GM23338 (cell line): ENCODE measurements around the gene UBE2J1.

Experiments
- CREB1 ChIP-seq: fragments of 250-450 bp; sonication (Bioruptor Pico); IDR thresholded peaks from 2 replicates; pipeline ENCODE4 v1.5.0; 2020; ENCODE audit warnings: low read depth, mild to moderate bottlenecking, moderate library complexity
- CTCF ChIP-seq, 2 experiments: fragments of 200-600 bp in 1 of 2; sonication (generic) in 1 of 2; conservative IDR thresholded peaks; 2 replicates each; pipeline versions ENCODE4 v1.5.1 to v1.6.1; 2016 to 2017; ENCODE audit warnings: antibody characterized with exemption in 2 of 2, low read depth in 2 of 2, mild to moderate bottlenecking in 2 of 2, moderate library complexity in 1 of 2
- EZH2 ChIP-seq: fragments of 200-600 bp; sonication (generic); IDR thresholded peaks from one replicate; pipeline ENCODE4 v1.8.0; 2017; ENCODE audit warnings: antibody characterized with exemption, mild to moderate bottlenecking, low read depth; ENCODE audit not compliant: unreplicated experiment
- EZH2phosphoT487 ChIP-seq: fragments of 200-600 bp; sonication (generic); IDR thresholded peaks from one replicate; pipeline ENCODE4 v1.8.1; 2018; ENCODE audit warnings: antibody characterized with exemption; ENCODE audit not compliant: unreplicated experiment
- NANOG ChIP-seq: IDR thresholded peaks from 2 replicates; pipeline ENCODE4 v1.6.1; 2016; ENCODE audit warnings: antibody characterized with exemption, borderline replicate concordance
- POLR2AphosphoS5 ChIP-seq: IDR thresholded peaks from 2 replicates; pipeline ENCODE4 v1.6.1; 2016; ENCODE audit warnings: antibody characterized with exemption, low read depth
- TF ChIP-seq, protein P1 (sequence below): IDR thresholded peaks from one replicate; pipeline ENCODE4 v1.6.1; 2018; ENCODE audit warnings: antibody characterized with exemption; ENCODE audit not compliant: unreplicated experiment

DNA sequence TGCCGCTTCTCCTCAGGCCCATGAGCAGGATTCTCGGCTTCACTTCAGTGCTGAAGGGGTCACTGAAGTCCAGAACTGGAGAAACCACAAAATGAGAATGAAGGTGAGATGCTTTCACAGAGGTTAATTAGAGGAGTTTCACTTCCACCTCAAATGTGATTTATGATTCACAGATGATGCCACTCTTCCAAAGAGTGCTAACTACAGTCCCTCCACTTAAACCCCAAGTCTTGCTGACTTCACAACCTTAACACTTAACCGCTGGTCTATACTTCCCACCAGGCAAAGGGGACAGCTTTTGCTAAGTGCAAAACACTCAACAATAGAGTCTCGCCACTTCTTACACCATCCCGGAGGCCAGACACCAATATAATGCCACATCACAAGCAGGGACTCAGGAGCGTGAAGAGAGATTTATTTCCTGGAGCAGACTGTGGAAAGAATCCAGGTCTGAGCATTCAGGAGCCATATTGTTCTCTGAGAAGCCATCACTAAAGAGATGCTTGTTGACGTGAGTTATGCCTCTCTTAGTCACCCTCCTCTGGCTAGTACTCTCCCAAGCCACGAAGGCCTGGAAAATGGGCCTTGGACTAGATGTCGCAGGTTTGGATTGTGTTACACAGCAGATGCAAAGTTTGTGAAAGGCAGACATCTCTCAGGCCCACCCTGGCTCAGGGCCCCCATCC lies 35.1 kb upstream of the UBE2J1 start:
- TF ChIP-seq CTCF (conservative IDR thresholded peaks at IDR 0.05; ENCODE audit: low read depth in 2 of 2) (no peak), EZH2 (no peak), EZH2phosphoT487 (no peak), NANOG (no peak), POLR2AphosphoS5 (no peak), CREB1 (no peak)
- TF ChIP-seq, protein P1, sequence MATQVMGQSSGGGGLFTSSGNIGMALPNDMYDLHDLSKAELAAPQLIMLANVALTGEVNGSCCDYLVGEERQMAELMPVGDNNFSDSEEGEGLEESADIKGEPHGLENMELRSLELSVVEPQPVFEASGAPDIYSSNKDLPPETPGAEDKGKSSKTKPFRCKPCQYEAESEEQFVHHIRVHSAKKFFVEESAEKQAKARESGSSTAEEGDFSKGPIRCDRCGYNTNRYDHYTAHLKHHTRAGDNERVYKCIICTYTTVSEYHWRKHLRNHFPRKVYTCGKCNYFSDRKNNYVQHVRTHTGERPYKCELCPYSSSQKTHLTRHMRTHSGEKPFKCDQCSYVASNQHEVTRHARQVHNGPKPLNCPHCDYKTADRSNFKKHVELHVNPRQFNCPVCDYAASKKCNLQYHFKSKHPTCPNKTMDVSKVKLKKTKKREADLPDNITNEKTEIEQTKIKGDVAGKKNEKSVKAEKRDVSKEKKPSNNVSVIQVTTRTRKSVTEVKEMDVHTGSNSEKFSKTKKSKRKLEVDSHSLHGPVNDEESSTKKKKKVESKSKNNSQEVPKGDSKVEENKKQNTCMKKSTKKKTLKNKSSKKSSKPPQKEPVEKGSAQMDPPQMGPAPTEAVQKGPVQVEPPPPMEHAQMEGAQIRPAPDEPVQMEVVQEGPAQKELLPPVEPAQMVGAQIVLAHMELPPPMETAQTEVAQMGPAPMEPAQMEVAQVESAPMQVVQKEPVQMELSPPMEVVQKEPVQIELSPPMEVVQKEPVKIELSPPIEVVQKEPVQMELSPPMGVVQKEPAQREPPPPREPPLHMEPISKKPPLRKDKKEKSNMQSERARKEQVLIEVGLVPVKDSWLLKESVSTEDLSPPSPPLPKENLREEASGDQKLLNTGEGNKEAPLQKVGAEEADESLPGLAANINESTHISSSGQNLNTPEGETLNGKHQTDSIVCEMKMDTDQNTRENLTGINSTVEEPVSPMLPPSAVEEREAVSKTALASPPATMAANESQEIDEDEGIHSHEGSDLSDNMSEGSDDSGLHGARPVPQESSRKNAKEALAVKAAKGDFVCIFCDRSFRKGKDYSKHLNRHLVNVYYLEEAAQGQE, result no peak
